ENCODE measurements around the gene SRGAP1. TPM values are rescaled to one million over a fixed set of nuclear protein-coding genes. Genes with fewer than 3 reads are reported as not detected.

Gene SRGAP1
- polyA plus RNA-seq, 1 donor (not counting 4 experiments of a cell fraction or from before 2014, with no cell fraction given), result 4.5 TPM

- TF ChIP-seq, protein P1, sequence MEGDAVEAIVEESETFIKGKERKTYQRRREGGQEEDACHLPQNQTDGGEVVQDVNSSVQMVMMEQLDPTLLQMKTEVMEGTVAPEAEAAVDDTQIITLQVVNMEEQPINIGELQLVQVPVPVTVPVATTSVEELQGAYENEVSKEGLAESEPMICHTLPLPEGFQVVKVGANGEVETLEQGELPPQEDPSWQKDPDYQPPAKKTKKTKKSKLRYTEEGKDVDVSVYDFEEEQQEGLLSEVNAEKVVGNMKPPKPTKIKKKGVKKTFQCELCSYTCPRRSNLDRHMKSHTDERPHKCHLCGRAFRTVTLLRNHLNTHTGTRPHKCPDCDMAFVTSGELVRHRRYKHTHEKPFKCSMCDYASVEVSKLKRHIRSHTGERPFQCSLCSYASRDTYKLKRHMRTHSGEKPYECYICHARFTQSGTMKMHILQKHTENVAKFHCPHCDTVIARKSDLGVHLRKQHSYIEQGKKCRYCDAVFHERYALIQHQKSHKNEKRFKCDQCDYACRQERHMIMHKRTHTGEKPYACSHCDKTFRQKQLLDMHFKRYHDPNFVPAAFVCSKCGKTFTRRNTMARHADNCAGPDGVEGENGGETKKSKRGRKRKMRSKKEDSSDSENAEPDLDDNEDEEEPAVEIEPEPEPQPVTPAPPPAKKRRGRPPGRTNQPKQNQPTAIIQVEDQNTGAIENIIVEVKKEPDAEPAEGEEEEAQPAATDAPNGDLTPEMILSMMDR (optimal IDR thresholded peaks at IDR 0.05 in 1 of 3, IDR thresholded peaks at IDR 0.05 in 1 of 3, conservative IDR thresholded peaks at IDR 0.05 in 1 of 3; ENCODE audit: extremely low read depth in 1 of 3, insufficient read depth in 2 of 3, low read length in 3 of 3), result no peak
- TF ChIP-seq EZH2 (IDR thresholded peaks at IDR 0.05; ENCODE audit: low read length), result no peak
- no peaks in the 10 kb centered on the region for H3K36me3 ChIP-seq (ENCODE audit: control insufficient read depth in 2 of 2, extremely low read depth in 1 of 2, insufficient read depth in 2 of 2, low read length in 2 of 2)
- H3K4me2 ChIP-seq (ENCODE audit: control insufficient read depth, extremely low read depth, insufficient read depth, low read depth, low read length), result no peak overlapping the region
- no peaks in the 10 kb centered on the region for H3K9me1 ChIP-seq (ENCODE audit: control insufficient read depth, extremely low read depth, insufficient read depth, low read length)
- H3K4me3 ChIP-seq (ENCODE audit: control insufficient read depth in 2 of 3, extremely low read depth in 1 of 3, insufficient read depth in 2 of 3, low read depth in 1 of 3, low read length in 3 of 3), result no peak overlapping the region
- no peak overlapping the region for H3K27ac ChIP-seq (ENCODE audit: control insufficient read depth, insufficient read depth, low read length)
- no peaks in the 10 kb centered on the region for H3K27me3 ChIP-seq (ENCODE audit: control insufficient read depth, extremely low read depth, insufficient read depth, low read length)
- peaks cover 27% of the 10 kb centered on the region for H3K4me1 ChIP-seq (ENCODE audit: control insufficient read depth, extremely low read depth, insufficient read depth, low read length)
- H4K20me1 ChIP-seq (ENCODE audit: control insufficient read depth, extremely low read depth, insufficient read depth, low read length), result no peaks in the 10 kb centered on the region
- dilution Hi-C loops (cut with MboI; ENCODE audit: extremely low pct_ligation_motif_present, low sequenced_read_pairs), result no loop called here
- DNase-seq (ENCODE audit: low read depth, low spot score), result no peak
- no peak overlapping the region for H2AFZ ChIP-seq (ENCODE audit: control insufficient read depth, low read length)
- H3K79me2 ChIP-seq (ENCODE audit: control insufficient read depth, insufficient read depth, low read length), result peaks cover 39% of the 10 kb centered on the region
- H3K9ac ChIP-seq (ENCODE audit: control insufficient read depth, extremely low read depth, insufficient read depth, low read length), result no peak overlapping the region
- no peak for FAIRE-seq
- no peaks in the 10 kb centered on the region for H3K9me3 ChIP-seq (ENCODE audit: control insufficient read depth, low read depth, low read length)
Observed at GRCh38 chr12:63927511-63927910, 83.0 kb downstream of the SRGAP1 start.

GRCh38 chr12:63928305-63928704 lies 83.8 kb downstream of the SRGAP1 start:
- Histone ChIP-seq H3K27me3 (ENCODE audit: control insufficient read depth, extremely low read depth, insufficient read depth, low read length) (no peaks in the 10 kb centered on the region), H3K9me1 (ENCODE audit: control insufficient read depth, extremely low read depth, insufficient read depth, low read length) (no peaks in the 10 kb centered on the region), H3K9ac (ENCODE audit: control insufficient read depth, extremely low read depth, insufficient read depth, low read length) (no peak overlapping the region), H3K4me3 (ENCODE audit: control insufficient read depth in 2 of 3, extremely low read depth in 1 of 3, insufficient read depth in 2 of 3, low read depth in 1 of 3, low read length in 3 of 3) (no peak overlapping the region), H4K20me1 (ENCODE audit: control insufficient read depth, extremely low read depth, insufficient read depth, low read length) (no peaks in the 10 kb centered on the region), H2AFZ (ENCODE audit: control insufficient read depth, low read length) (no peak overlapping the region), H3K36me3 (ENCODE audit: control insufficient read depth in 2 of 2, extremely low read depth in 1 of 2, insufficient read depth in 2 of 2, low read length in 2 of 2) (no peaks in the 10 kb centered on the region), H3K79me2 (ENCODE audit: control insufficient read depth, insufficient read depth, low read length) (peaks cover 34% of the 10 kb centered on the region), H3K9me3 (ENCODE audit: control insufficient read depth, low read depth, low read length) (no peaks in the 10 kb centered on the region), H3K27ac (ENCODE audit: control insufficient read depth, insufficient read depth, low read length) (no peak overlapping the region), H3K4me1 (ENCODE audit: control insufficient read depth, extremely low read depth, insufficient read depth, low read length) (peaks cover 20% of the 10 kb centered on the region), H3K4me2 (ENCODE audit: control insufficient read depth, extremely low read depth, insufficient read depth, low read depth, low read length) (no peak overlapping the region)
- TF ChIP-seq EZH2 (IDR thresholded peaks at IDR 0.05; ENCODE audit: low read length), result no peak
- TF ChIP-seq, protein P1 (optimal IDR thresholded peaks at IDR 0.05 in 1 of 3, IDR thresholded peaks at IDR 0.05 in 1 of 3, conservative IDR thresholded peaks at IDR 0.05 in 1 of 3; ENCODE audit: extremely low read depth in 1 of 3, insufficient read depth in 2 of 3, low read length in 3 of 3), result no peak
- dilution Hi-C loops (cut with MboI; ENCODE audit: extremely low pct_ligation_motif_present, low sequenced_read_pairs), result no loop called here
- FAIRE-seq (no peak), DNase-seq (ENCODE audit: low read depth, low spot score) (no peak)
